HG03442 (cell line): ENCODE results near the gene MAN2A2.

Experiments used
- ATAC-seq: cut with Tn5 transposase; IDR thresholded peaks from one replicate; pipeline ENCODE4 v1.9.1; 2021; ENCODE audit warnings: mild to moderate bottlenecking, moderate library complexity; ENCODE audit not compliant: unreplicated experiment

The MAN2A2 gene

GRCh38 chr15:90959028-90959595, 56.0 kb downstream of the MAN2A2 start:
- no peak for ATAC-seq

DNA sequence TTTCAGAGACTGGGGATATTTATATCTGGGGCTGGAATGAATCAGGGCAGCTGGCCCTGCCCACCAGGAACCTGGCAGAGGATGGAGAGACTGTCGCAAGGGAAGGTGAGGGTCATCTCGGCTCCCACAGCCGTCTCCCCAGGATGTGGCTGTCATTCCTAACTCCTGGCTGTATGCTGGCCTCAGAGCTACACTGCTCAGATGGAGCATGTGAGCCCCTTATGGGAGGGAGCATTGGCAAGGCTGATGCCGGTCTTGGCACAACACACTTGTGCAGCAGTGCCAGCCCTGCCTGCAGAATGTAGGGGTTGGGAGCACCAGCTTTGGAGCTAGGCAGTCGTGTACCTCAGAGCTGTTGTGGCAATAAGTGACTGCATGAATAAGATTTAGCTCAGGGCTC, 56.8 kb downstream of the MAN2A2 start:
- ATAC-seq: no peak

- ATAC-seq: no peak
These were observed 57.4 kb downstream of the MAN2A2 start for GRCh38 chr15:90960298-90961091.

GRCh38 chr15:90962021-90962420, 58.9 kb downstream of the MAN2A2 start:
- no peak for ATAC-seq

DNA sequence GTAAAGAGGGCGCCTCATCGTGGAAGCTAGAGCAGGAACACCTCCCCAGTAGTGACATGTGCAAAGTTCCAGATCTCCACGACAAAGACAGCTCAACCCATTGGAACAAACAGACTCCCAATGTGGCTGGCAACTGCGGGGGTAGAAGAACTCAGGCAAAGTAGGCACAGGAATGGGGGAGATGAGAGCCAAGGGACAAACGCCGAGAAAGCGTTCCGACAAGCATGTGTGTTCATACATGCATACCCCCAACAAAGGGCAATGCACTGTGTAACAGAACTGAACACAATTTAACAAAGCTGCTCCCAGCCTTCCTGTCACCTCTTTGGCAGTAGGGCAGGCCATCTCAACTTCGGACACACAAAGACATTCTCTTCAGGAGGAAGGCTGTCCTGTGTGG, 63.2 kb downstream of the MAN2A2 start:
- ATAC-seq: no peak

DNA sequence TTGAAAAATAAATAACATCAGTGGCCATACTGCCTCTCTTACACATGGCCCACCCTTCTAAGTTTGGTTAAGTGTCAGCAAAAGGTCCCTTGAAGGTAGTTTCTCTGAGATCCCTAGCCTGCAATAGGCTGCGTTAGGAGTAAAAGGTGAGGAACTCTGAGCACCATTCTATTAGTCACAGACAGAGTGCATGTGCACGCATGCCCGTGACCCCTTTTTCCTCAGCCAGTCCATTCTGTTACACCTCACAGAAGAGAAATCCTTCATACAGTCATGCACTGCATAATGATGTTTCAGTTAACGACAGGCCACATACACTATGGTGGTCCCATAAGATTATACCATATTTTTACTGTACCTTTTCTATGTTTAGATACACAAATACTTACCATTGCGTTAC, 64.1 kb downstream of the MAN2A2 start:
- no peak for ATAC-seq

DNA sequence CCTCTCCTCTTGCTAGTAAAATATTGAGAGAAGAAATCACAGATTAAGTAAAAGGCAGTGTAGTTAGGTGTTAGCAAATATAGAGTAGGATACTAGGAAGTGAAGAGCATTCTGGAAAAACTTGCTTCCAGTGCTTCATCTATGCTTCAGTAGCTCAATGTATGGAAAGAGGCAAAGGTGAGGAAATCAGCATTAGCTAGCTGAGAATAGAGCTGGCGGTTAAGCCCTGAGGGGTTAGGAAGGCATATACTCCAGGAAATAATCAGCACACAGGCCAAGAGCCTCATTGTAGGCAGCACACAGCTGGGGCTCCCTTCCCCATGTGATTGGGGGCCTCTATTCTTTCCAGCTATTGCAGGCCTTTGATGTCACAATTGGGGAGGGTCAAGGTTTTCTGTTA, 65.3 kb downstream of the MAN2A2 start:
- ATAC-seq: no peak

DNA sequence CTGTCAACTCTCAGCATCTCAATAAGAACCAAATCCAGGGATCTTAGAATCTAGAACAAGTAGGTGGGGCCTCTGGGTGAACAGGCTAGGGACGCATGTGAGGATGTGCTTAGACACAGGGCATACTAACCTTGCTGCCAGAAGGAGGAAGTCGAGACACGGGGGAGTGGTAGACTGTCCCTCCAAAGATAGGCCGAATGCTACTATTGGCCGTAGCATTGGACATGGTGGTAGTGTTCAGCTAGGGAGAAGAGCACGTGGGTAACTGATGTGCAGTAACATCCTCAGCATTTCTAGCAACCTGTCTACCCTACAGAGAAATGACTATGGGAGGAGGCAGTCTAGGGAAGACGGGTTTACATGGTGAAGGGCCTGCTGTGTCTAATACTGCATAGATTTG, 67.2 kb downstream of the MAN2A2 start:
- ATAC-seq: no peak

- no peak for ATAC-seq
These were observed 69.0 kb downstream of the MAN2A2 start for GRCh38 chr15:90972133-90972532.
